ENCODE results near the gene UNC13B.

UNC13B gene

DNA sequence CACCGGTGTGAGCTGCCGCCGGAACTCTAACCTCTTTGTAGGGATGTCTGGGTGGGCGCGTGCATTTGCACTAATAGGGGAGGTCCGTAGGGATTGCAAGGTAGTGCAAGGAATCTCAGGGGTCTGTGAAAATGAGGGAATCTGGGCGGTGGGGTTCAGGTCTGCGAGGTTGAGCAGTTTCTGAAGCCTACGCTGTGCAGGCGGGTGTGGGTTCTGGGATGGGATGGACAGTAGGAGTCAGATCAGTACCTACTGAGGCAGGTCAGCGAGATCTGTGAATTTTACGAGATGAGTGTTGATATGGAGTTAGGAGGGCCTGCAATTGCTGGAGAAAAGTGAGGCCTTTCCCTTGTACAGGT, 45.3 kb upstream of the UNC13B start:
- Histone ChIP-seq H3K27ac (ENCODE audit: insufficient read depth in 1 of 2, low read depth in 1 of 2, low read length in 2 of 2, poor library complexity in 1 of 2, severe bottlenecking in 2 of 2) (peak overlapping the region in 1 of 2 experiments; percentile 87), H3K9me3 (ENCODE audit: control extremely low read depth in 1 of 5, control insufficient read depth in 4 of 5, insufficient read depth in 2 of 5, low read depth in 1 of 5, low read length in 4 of 5) (no peaks in the 10 kb centered on the region), H3K36me3 (ENCODE audit: control insufficient read depth in 4 of 4, insufficient read depth in 4 of 4, low read length in 3 of 4) (no peaks in the 10 kb centered on the region), H3K4me1 (ENCODE audit: control extremely low read depth in 1 of 4, control insufficient read depth in 4 of 4, insufficient read depth in 4 of 4, low read length in 3 of 4) (peaks cover 14 to 47% (median 45%) of the 10 kb centered on the region in 4 experiments), H3K27me3 (replicated peaks in 2 of 5; ENCODE audit: control insufficient read depth in 4 of 5, insufficient read depth in 5 of 5, low read length in 4 of 5) (no peaks in the 10 kb centered on the region), H3K4me3 (ENCODE audit: control insufficient read depth in 1 of 7, extremely low read depth in 1 of 7, insufficient read depth in 4 of 7, low read depth in 2 of 7, low read length in 6 of 7) (peak overlapping the region; percentile 42 to 97 (median 83))
- no peak for DNase-seq
- ChIA-PET POLR2A (interaction anchor here (0.6 kb wide), 1 partner anchor 45 kb away, joined by 4 read pairs; no protein-coding TSS in a partner anchor), CTCF (interaction anchor here (0.6 to 7.8 kb wide), 15 partner anchors 9 to 438 kb away, joined by 3 to 48 read pairs (median 4); partner anchors contain the start of genes PIGO and STOML2)
- 0% methylated on average over 6 of the region's 12 CpGs for WGBS (ENCODE audit: insufficient coverage)

DNA sequence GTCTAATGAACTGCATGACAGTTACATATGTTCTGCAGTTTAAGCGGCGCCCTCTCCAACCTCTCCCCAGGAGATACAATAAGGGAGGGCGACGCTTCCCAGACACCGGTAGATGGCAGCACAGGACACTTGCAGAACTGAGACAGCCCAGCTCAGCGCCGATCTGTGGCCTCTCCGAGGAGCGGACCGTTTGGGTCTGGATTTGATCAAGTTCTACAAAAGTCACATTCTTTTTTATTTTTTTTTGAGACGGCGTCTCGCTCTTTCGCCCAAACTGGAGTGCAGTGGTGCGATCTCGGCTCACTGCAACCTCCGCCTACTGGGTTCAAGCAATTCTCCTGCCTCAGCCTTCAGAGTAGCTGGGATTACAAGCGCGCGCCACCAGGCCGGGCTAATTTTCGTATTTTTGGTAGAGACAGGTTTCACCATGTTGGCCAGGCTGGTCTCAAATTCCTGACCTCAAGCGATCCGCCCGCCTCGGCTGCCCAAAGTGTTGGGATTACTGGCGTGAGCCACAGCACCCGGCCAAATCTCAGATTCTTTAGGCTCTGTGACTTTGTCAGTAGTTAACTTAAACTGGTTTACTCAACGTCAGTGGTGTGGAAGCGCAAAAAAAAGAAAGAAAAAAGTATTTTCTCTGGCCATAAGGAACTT, 44.8 kb upstream of the UNC13B start:
- peak; percentile 95 to 98 (median 96) for DNase-seq
- ChIA-PET CTCF (interaction anchor here (0.6 to 7.8 kb wide), 15 partner anchors 9 to 437 kb away, joined by 3 to 48 read pairs (median 4); partner anchors contain the start of genes PIGO and STOML2), POLR2A (interaction anchor here (0.7 kb wide), 1 partner anchor 139 kb away, joined by 3 read pairs; no protein-coding TSS in a partner anchor)
- Histone ChIP-seq H3K27me3 (replicated peaks in 2 of 5; ENCODE audit: control insufficient read depth in 4 of 5, insufficient read depth in 5 of 5, low read length in 4 of 5) (no peaks in the 10 kb centered on the region), H3K27ac (ENCODE audit: insufficient read depth in 1 of 2, low read depth in 1 of 2, low read length in 2 of 2, poor library complexity in 1 of 2, severe bottlenecking in 2 of 2) (no peak overlapping the region), H3K4me1 (ENCODE audit: control extremely low read depth in 1 of 4, control insufficient read depth in 4 of 4, insufficient read depth in 4 of 4, low read length in 3 of 4) (peaks cover 11 to 43% (median 41%) of the 10 kb centered on the region in 4 experiments), H3K36me3 (ENCODE audit: control insufficient read depth in 4 of 4, insufficient read depth in 4 of 4, low read length in 3 of 4) (no peaks in the 10 kb centered on the region), H3K9me3 (ENCODE audit: control extremely low read depth in 1 of 5, control insufficient read depth in 4 of 5, insufficient read depth in 2 of 5, low read depth in 1 of 5, low read length in 4 of 5) (no peaks in the 10 kb centered on the region), H3K4me3 (ENCODE audit: control insufficient read depth in 1 of 7, extremely low read depth in 1 of 7, insufficient read depth in 4 of 7, low read depth in 2 of 7, low read length in 6 of 7) (peak overlapping the region in 6 of 7 experiments; percentile 75 to 97 (median 83))
- WGBS (ENCODE audit: insufficient coverage), result 29% methylated on average over 23 of the region's 30 CpGs

DNA sequence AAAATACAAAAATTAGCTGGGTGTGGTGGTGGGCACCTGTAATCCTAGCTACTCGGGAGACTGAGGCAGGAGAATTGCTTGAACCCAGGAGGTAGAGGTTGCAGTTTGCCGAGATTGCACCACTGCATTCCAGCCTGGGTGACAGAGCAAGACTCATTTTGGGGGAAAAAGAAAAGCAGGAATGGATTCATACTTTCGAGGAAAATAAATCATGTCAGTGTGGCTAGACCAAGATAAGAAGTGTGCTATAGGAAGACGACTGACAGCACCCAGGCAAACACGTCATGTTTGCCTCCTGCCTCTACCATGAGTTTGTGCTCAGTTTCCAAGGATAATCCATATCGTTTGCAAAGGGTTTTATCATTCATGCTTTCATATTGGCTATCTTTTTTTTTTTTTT, 26.9 kb upstream of the UNC13B start:
- Histone ChIP-seq H3K4me3 (ENCODE audit: control insufficient read depth in 1 of 7, extremely low read depth in 1 of 7, insufficient read depth in 4 of 7, low read depth in 2 of 7, low read length in 6 of 7) (no peak overlapping the region), H3K36me3 (ENCODE audit: control insufficient read depth in 4 of 4, insufficient read depth in 4 of 4, low read length in 3 of 4) (no peaks in the 10 kb centered on the region), H3K9me3 (ENCODE audit: control extremely low read depth in 1 of 5, control insufficient read depth in 4 of 5, insufficient read depth in 2 of 5, low read depth in 1 of 5, low read length in 4 of 5) (peaks cover 0 to 5% (median 2%) of the 10 kb centered on the region in 5 experiments), H3K27ac (ENCODE audit: insufficient read depth in 1 of 2, low read depth in 1 of 2, low read length in 2 of 2, poor library complexity in 1 of 2, severe bottlenecking in 2 of 2) (no peak overlapping the region), H3K27me3 (replicated peaks in 2 of 5; ENCODE audit: control insufficient read depth in 4 of 5, insufficient read depth in 5 of 5, low read length in 4 of 5) (no peaks in the 10 kb centered on the region), H3K4me1 (ENCODE audit: control extremely low read depth in 1 of 4, control insufficient read depth in 4 of 4, insufficient read depth in 4 of 4, low read length in 3 of 4) (no peaks in the 10 kb centered on the region)
- ChIA-PET POLR2A (no interaction called here), CTCF (interaction anchor here (0.6 kb wide), 1 partner anchor 172 kb away, joined by 3 read pairs; no protein-coding TSS in a partner anchor)
- DNase-seq, result no peak
- 79% methylated on average over 5 of the region's 6 CpGs for WGBS (ENCODE audit: insufficient coverage)

DNA sequence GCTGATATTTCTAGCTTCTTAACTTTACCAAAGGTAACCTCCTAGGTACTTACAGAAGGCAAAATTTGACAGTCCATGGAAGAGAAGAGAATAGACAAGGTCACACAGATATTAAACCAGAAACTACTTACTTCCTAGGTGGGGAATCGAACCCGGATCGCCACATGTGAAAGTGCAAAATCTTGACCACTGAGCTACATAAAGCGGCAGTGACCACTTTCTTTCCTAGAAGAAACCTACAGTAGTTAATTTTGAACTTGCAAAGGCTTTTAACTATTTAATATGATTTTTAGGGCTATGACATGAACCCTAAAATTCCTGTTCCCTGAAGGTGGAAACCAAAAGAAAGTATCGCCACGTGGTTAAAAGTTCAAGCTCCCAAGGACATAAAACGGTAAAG, 25.8 kb upstream of the UNC13B start:
- Histone ChIP-seq H3K36me3 (ENCODE audit: control insufficient read depth in 4 of 4, insufficient read depth in 4 of 4, low read length in 3 of 4) (no peaks in the 10 kb centered on the region), H3K9me3 (ENCODE audit: control extremely low read depth in 1 of 5, control insufficient read depth in 4 of 5, insufficient read depth in 2 of 5, low read depth in 1 of 5, low read length in 4 of 5) (peaks cover 0 to 5% (median 2%) of the 10 kb centered on the region in 5 experiments), H3K4me1 (ENCODE audit: control extremely low read depth in 1 of 4, control insufficient read depth in 4 of 4, insufficient read depth in 4 of 4, low read length in 3 of 4) (no peaks in the 10 kb centered on the region), H3K27ac (ENCODE audit: insufficient read depth in 1 of 2, low read depth in 1 of 2, low read length in 2 of 2, poor library complexity in 1 of 2, severe bottlenecking in 2 of 2) (no peak overlapping the region), H3K4me3 (ENCODE audit: control insufficient read depth in 1 of 7, extremely low read depth in 1 of 7, insufficient read depth in 4 of 7, low read depth in 2 of 7, low read length in 6 of 7) (no peak overlapping the region), H3K27me3 (replicated peaks in 2 of 5; ENCODE audit: control insufficient read depth in 4 of 5, insufficient read depth in 5 of 5, low read length in 4 of 5) (no peaks in the 10 kb centered on the region)
- ChIA-PET CTCF (interaction anchor here (0.6 to 0.9 kb wide), 2 partner anchors 22 to 159 kb away, joined by 3 to 4 read pairs; no protein-coding TSS in a partner anchor), POLR2A (no interaction called here)
- DNase-seq, result no peak
- WGBS (ENCODE audit: insufficient coverage), result 100% methylated on average over 2 of the region's 7 CpGs

DNA sequence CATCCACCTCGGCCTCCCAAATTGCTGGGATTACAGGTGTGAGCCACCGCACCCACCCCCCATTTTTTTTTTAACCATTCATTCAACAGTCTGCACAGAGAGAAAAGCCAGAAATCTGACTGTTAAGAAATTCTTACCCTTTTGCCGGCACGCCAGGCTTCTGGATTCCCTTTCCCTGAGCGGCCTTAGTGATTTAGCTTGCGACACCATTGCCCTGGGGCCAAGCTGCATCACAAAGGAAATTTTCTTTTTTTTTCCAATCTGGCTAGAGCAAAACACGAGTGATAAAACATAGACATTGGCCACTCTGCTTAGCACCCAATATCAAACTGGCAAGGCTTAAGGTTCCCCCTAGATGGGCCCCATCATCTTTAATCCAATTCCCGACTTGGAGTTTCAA, 24.9 kb upstream of the UNC13B start:
- 99% methylated on average over 8 of the region's 8 CpGs for WGBS (ENCODE audit: insufficient coverage)
- H3K4me1 ChIP-seq (ENCODE audit: control extremely low read depth in 1 of 4, control insufficient read depth in 4 of 4, insufficient read depth in 4 of 4, low read length in 3 of 4), result no peaks in the 10 kb centered on the region
- H3K27me3 ChIP-seq (replicated peaks in 2 of 5; ENCODE audit: control insufficient read depth in 4 of 5, insufficient read depth in 5 of 5, low read length in 4 of 5), result no peaks in the 10 kb centered on the region
- no peak for DNase-seq
- ChIA-PET POLR2A (no interaction called here), CTCF (no interaction called here)
- peaks cover 0 to 12% (median 7%) of the 10 kb centered on the region in 5 experiments for H3K9me3 ChIP-seq (ENCODE audit: control extremely low read depth in 1 of 5, control insufficient read depth in 4 of 5, insufficient read depth in 2 of 5, low read depth in 1 of 5, low read length in 4 of 5)
- H3K36me3 ChIP-seq (ENCODE audit: control insufficient read depth in 4 of 4, insufficient read depth in 4 of 4, low read length in 3 of 4), result no peaks in the 10 kb centered on the region
- H3K4me3 ChIP-seq (ENCODE audit: control insufficient read depth in 1 of 7, extremely low read depth in 1 of 7, insufficient read depth in 4 of 7, low read depth in 2 of 7, low read length in 6 of 7), result no peak overlapping the region
- no peak overlapping the region for H3K27ac ChIP-seq (ENCODE audit: insufficient read depth in 1 of 2, low read depth in 1 of 2, low read length in 2 of 2, poor library complexity in 1 of 2, severe bottlenecking in 2 of 2)

DNA sequence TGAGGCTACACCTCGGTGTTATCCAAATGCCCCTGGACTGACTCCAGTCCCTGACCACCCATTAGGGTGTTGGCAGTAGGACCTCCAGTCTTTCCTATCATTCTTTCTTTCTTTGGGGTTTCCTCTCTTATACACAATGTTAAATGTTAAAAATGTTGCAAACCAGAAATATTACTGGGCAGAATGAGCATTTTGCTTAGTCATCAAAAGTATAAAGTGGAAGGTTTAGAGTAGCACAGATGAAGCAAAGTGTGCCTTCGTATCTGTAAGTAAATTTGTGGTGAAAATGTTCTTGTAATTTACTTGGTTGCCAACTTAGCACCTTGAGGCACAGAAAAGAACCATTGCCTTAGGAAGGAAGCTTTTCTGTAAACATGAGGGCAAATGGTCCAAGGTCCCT, 21.7 kb upstream of the UNC13B start:
- DNase-seq, result no peak
- Histone ChIP-seq H3K27me3 (replicated peaks in 2 of 5; ENCODE audit: control insufficient read depth in 4 of 5, insufficient read depth in 5 of 5, low read length in 4 of 5) (no peaks in the 10 kb centered on the region), H3K27ac (ENCODE audit: insufficient read depth in 1 of 2, low read depth in 1 of 2, low read length in 2 of 2, poor library complexity in 1 of 2, severe bottlenecking in 2 of 2) (no peak overlapping the region), H3K9me3 (ENCODE audit: control extremely low read depth in 1 of 5, control insufficient read depth in 4 of 5, insufficient read depth in 2 of 5, low read depth in 1 of 5, low read length in 4 of 5) (peaks cover 0 to 26% (median 21%) of the 10 kb centered on the region in 5 experiments), H3K4me3 (ENCODE audit: control insufficient read depth in 1 of 7, extremely low read depth in 1 of 7, insufficient read depth in 4 of 7, low read depth in 2 of 7, low read length in 6 of 7) (no peak overlapping the region), H3K36me3 (ENCODE audit: control insufficient read depth in 4 of 4, insufficient read depth in 4 of 4, low read length in 3 of 4) (no peaks in the 10 kb centered on the region), H3K4me1 (ENCODE audit: control extremely low read depth in 1 of 4, control insufficient read depth in 4 of 4, insufficient read depth in 4 of 4, low read length in 3 of 4) (no peaks in the 10 kb centered on the region)
- ChIA-PET CTCF (no interaction called here), POLR2A (no interaction called here)
- 92% methylated on average over 1 of the region's 2 CpGs for WGBS (ENCODE audit: insufficient coverage)

DNA sequence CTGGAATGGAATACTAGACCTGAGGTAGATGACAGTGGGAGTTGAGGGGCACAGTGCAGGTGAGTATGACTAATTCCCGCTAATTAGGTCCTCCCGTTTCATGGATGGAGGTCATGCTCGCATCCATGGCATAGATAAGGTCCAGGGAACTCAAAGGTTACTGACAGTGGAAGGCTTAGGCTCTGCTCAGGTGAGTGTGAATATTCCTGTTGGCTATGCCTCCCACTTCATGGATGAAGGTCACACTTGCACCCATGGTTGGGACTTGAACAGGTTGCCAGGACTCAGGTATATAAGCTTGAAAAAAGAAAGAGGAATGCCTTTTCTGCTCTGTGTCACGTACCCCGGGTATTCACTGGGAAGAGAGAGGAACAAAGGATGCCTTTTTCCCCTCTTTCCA, 19.8 kb upstream of the UNC13B start:
- Histone ChIP-seq H3K27ac (ENCODE audit: insufficient read depth in 1 of 2, low read depth in 1 of 2, low read length in 2 of 2, poor library complexity in 1 of 2, severe bottlenecking in 2 of 2) (no peak overlapping the region), H3K4me1 (ENCODE audit: control extremely low read depth in 1 of 4, control insufficient read depth in 4 of 4, insufficient read depth in 4 of 4, low read length in 3 of 4) (no peaks in the 10 kb centered on the region), H3K27me3 (replicated peaks in 2 of 5; ENCODE audit: control insufficient read depth in 4 of 5, insufficient read depth in 5 of 5, low read length in 4 of 5) (no peaks in the 10 kb centered on the region), H3K36me3 (ENCODE audit: control insufficient read depth in 4 of 4, insufficient read depth in 4 of 4, low read length in 3 of 4) (no peaks in the 10 kb centered on the region), H3K4me3 (ENCODE audit: control insufficient read depth in 1 of 7, extremely low read depth in 1 of 7, insufficient read depth in 4 of 7, low read depth in 2 of 7, low read length in 6 of 7) (no peak overlapping the region), H3K9me3 (ENCODE audit: control extremely low read depth in 1 of 5, control insufficient read depth in 4 of 5, insufficient read depth in 2 of 5, low read depth in 1 of 5, low read length in 4 of 5) (peaks cover 0 to 26% (median 21%) of the 10 kb centered on the region in 5 experiments)
- DNase-seq, result no peak
- POLR2A ChIA-PET, result no interaction called here
- WGBS (ENCODE audit: insufficient coverage), result 100% methylated on average over 4 of the region's 5 CpGs
- CTCF ChIA-PET, result no interaction called here

All from common myeloid progenitor, CD34-positive (primary cell).